GM12865 (cell line): ENCODE data around the gene CYCS.

Experiments used
- DNase-seq: peaks from one replicate; pipeline ENCODE4 v3.0.0; 2010; ENCODE audit warnings: low read depth
- H3K4me3 ChIP-seq: 2 replicates; pipeline ENCODE4 v1.5.1; 2011; ENCODE audit warnings: mild to moderate bottlenecking, low read depth, low read length, control low read depth
- CTCF ChIP-seq: IDR thresholded peaks from 2 replicates; pipeline ENCODE4 v1.5.1; 2011; ENCODE audit warnings: low read length, control low read depth, low read depth, inconsistent platforms; ENCODE audit not compliant: insufficient read depth; ENCODE audit errors: missing control alignments

The CYCS gene

DNA sequence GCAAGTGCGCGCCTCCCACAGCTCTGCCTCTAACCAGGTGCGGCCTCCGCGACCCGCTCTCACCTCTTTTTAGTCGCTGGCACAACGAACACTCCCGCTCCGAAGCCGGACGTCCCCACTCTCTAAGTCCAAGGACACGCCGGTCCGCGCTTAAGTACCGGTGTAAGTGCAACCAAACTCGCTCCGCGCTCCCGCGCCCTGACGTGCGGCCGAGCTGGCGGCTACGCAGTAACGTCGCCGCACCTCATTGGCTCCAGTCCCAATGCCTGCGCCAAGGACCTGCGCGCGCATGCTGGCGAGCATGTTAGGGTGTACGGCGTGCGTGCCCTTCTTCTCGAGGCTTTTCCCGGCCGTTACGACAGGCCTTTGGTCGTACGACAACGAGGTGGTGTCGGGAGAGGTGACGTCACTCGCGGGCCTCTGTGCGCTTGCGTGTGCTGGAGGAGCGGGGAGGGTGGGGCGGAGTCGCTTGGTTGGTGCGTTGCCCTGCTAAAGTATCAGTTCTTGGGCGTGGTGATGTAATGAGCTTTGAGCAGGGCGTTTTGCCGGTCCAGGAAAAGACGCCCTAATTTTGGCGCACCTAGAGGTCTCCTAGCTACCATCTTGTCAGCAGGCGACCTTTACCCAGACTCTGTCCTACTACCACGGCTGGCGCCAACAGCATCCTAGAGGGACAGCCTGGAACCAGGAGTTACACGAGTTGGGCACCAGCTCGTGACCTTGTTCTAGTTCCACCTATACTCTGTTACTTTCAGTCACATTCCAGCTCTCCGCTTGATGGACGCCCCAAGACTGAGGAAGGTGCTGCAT lies at the start of gene CYCS:
Gene CYCS (minus strand): TSS at position 124 of the 810 bp plus-strand sequence. CDS start 1,141 bp downstream, outside the sequence.
- peak; percentile 100 for DNase-seq
- H3K4me3 ChIP-seq, result peak within 1 kb of the TSS; percentile 92
- no peak for TF ChIP-seq CTCF

- no peak overlapping the region for H3K4me3 ChIP-seq
- no peak for DNase-seq
- no peak for TF ChIP-seq CTCF
Observed at GRCh38 chr7:25173184-25173583, 48.1 kb upstream of the CYCS start.

DNA sequence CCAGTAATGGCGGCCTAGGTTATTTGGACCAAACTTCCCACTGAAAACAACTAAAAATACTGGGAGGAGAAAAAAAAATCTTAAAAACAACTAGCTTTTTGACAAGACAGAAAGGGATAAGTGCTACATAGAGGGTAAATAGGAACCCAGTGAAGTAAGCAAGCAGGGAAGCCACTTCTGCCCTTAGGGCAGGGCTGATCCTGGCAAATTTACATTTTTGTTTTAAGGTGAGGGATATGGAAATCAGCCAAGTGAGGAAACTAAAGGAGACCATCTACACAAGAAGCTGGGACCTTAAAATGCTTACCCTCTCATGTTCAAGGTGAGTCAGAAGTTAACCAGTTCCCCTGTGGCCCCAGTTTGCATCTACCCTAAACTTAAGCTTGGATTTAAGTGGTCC lies 46.5 kb upstream of the CYCS start:
- H3K4me3 ChIP-seq, result no peak overlapping the region
- no peak for TF ChIP-seq CTCF
- no peak for DNase-seq

DNA sequence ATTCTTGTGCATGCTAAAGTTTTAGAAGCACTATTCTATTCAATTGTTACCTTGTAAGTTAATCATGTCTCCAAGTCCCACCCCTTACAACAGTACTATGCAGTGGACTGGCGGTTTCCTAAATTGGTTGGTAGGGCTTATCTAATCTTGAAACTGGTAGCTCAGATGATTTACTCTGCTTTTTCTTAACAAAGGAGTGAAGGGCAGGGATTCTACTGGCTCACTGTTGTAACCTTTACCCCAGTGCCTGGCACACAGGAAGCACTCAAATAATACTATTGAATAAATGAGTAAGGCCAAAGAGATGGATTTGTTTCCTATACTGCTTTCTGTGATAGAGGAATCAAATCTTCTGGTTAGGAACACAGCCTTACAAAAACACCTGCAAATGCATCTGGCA lies 46.0 kb upstream of the CYCS start:
- no peak overlapping the region for H3K4me3 ChIP-seq
- TF ChIP-seq CTCF, result no peak
- DNase-seq, result no peak

GRCh38 chr7:25169683-25170082 lies 44.6 kb upstream of the CYCS start:
- DNase-seq, result no peak
- no peak overlapping the region for H3K4me3 ChIP-seq
- no peak for TF ChIP-seq CTCF

DNA sequence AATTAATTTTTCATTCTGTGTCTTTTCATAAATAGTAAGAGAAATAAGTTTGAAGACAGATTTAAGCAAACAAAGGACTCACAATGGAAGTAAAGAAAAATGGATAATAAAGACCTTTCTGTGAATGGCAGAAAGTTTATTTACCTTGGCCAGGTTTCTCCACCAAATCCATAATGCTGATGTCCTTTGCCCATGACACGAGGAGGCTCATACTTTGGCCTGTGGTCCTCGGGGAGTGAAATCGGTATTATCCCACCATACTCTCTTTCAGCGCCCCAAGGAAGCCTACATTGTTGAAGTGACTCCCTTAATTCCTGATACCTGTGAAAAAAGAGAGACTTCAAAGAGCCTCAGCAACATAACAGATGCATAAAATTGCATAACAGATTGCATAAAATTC lies 43.1 kb upstream of the CYCS start:
- H3K4me3 ChIP-seq, result no peak overlapping the region
- no peak for DNase-seq
- TF ChIP-seq CTCF, result no peak

GRCh38 chr7:25167262-25167843 lies 42.3 kb upstream of the CYCS start:
- TF ChIP-seq CTCF, result no peak
- no peak for DNase-seq
- H3K4me3 ChIP-seq, result no peak overlapping the region
